ENCODE measurements around the gene ADGRD2.

ADGRD2 gene

GRCh38 chr9:124439086-124439485 is 11.2 kb upstream of the ADGRD2 start:
- no peak for DNase-seq

DNA sequence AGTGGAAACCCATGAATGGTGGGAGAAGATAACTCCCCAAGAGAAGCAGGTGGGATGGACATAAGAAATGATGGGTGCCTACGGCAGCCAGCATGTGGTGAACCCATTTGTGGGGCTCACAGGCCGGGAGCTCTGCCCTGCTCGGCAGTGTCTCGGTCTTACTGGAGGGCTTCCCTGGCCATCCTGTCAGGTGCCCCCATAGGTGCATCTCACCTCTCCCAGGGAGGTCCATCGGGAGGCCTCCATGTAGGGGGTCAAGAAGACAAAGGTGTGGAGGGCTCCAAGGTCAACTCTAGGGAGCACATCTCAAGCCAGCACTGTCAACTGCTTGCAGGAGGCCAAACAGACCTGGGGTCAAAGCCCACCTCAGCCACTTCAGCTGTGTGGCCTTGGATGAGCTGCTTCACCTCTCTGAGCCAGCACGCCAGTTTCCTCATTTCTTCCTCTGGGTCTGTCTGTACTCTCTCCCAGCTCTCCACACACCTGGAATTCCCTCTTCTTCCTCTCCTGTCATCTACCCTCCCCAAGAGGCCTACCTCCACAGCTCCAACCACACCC is 10.5 kb upstream of the ADGRD2 start:
- DNase-seq: no peak

DNA sequence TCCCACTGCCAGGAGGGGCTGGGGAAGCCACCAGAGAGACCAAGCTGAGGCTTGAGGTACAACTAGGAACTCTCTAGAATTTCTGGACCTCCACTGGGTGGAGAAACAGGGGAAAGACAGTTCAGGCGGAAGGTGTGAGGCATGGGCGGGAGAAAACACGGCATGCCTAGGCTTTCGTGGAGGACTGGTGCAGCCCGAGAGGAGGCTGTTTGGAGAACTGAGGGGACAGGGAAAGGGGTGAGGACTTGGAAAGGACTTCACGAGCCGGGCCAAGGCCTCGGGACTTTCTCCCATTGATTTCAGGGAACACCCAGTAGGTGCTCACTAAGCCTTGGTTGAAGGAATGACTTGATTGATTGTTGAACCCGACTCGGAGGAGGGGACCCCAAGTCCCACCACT is 9.5 kb upstream of the ADGRD2 start:
- no peak for DNase-seq

GRCh38 chr9:124441291-124441690 is 9.0 kb upstream of the ADGRD2 start:
- DNase-seq: no peak

GRCh38 chr9:124442379-124442778 is 7.9 kb upstream of the ADGRD2 start:
- no peak for DNase-seq

DNA sequence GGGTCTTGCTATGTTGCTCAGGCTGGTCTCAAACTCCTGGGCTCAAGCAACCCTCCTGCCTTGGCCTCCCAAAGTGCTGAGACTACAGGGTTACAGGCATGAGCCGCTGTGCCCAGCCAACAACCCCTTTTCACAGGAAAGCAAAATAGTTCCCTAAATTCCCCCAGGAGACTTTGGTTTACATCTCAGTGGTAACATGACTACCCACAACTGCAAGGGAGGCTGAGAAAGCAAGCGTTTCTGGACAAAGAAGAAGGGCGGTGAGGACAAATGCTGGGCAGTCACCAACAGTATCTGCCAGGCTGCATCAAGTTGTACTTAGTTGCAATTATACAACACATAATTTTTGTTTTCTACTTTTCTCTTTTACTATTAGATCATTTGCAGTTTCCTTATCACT is 7.4 kb upstream of the ADGRD2 start:
- DNase-seq: no peak

DNA sequence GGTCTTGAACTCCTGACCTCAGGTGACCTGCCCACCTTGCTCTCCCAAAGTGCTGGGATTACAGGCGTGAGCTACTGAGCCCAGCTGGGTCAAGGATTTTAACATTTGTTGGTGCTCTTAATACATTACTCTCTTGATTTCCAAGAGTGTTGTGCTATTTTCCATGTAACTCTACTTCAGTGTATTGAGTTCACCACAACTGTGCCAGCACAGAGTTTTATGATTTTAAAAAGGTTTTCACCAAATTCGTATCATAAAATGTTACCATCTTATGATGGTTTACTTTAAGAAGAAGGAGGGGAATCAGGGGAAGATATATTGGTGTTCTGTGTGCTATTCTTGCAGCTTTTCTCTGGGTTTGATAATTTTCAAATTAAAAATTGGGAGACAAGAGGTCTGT is 6.6 kb upstream of the ADGRD2 start:
- no peak for DNase-seq

DNA sequence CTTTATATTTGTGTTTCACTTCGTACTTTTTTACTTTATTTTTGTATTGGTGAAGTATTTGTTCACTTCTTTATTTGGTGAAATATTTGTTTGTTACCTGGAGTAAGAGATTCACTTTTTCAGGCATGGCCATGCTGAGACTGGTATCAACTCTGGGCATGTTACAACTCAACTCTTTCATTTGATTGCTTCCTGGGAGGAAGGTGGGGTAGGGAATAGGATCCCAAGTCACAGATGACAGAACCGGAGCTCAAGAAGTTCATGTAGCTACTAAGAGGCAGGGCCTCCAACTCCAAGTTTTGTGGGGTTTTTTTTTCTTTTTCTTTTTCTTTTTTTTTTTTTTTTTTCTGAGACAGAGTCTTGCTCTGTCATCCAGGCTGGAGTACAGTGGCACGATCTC is 6.1 kb upstream of the ADGRD2 start:
- no peak for DNase-seq

GRCh38 chr9:124447297-124447661 is 3.0 kb upstream of the ADGRD2 start:
- no peak for DNase-seq

- no peak for DNase-seq
Measured at GRCh38 chr9:124448019-124448418, 2.2 kb upstream of the ADGRD2 start.

GRCh38 chr9:124449381-124450151 is 685 bp upstream of the ADGRD2 start:
- no peak for DNase-seq

GRCh38 chr9:124450931-124451661 is 845 bp downstream of the ADGRD2 start:
- DNase-seq: no peak

DNA sequence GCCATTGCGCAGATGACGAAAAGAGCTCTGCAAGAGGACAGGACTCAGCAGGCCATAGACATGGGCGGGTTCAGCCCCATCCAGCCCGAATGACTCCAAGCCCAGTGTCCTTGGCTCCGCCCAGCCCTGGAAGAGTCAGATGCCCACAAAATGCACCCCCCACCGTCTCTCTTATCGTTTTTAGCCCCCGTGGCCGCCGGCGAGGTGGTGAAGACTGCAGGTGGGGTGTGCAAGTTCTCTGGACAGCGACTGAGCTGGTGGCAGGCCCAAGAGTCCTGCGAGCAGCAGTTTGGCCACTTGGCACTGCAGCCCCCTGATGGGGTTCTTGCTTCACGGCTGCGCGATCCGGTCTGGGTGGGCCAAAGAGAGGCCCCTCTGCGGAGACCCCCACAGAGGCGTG is 2.1 kb downstream of the ADGRD2 start:
- DNase-seq: no peak

GRCh38 chr9:124452841-124453585 is 2.8 kb downstream of the ADGRD2 start:
- no peak for DNase-seq

GRCh38 chr9:124453586-124454191 is 3.4 kb downstream of the ADGRD2 start:
- no peak for DNase-seq

GRCh38 chr9:124454296-124454695 is 4.0 kb downstream of the ADGRD2 start:
- DNase-seq: no peak

DNA sequence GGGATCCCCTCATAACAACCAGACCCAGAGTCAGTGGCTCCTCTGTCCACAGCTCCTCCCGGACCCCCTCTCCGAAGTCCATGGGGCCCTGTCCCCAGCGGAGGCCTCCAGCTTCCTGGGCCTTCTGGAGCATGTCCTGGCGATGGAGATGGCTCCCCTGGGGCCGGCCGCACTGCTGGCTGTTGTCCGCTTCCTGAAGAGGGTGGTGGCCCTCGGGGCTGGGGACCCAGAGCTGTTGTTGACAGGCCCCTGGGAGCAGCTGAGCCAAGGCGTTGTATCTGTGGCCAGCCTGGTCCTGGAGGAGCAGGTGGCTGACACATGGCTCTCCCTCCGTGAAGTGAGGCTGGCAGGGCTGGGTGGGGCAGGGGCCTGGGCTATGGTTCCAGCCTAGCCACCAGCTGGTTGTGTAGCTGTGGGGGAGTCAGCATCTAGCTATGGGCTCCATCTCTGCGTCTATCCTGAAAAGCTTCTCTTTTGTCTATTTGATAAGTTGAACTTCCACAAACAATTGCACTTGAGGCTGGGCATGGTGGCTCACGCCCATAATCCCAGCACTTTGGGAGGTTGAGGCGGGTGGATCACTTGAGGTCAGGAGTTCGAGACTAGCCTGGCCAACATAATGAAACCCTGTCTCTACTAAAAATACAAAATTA is 4.7 kb downstream of the ADGRD2 start:
- no peak for DNase-seq

DNA sequence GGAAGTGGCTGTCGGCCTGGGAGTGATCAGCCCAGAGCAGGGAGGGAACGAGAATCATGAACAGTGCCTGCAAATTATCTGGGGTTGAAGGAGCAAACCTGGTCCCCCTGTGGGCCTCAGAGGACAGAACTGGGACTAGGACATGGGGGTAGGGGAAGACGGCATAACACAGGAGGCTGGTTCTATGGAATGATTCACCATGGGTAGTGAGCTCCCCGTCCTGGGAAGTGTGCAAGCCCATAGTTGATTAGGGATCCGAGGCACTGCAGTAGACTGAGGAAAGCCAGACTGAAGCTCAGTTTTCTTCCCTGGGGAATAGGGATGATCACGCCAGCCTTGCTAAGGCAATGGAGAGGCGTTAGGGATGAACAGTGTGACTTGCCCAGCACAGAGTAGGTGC is 5.6 kb downstream of the ADGRD2 start:
- DNase-seq: no peak

DNA sequence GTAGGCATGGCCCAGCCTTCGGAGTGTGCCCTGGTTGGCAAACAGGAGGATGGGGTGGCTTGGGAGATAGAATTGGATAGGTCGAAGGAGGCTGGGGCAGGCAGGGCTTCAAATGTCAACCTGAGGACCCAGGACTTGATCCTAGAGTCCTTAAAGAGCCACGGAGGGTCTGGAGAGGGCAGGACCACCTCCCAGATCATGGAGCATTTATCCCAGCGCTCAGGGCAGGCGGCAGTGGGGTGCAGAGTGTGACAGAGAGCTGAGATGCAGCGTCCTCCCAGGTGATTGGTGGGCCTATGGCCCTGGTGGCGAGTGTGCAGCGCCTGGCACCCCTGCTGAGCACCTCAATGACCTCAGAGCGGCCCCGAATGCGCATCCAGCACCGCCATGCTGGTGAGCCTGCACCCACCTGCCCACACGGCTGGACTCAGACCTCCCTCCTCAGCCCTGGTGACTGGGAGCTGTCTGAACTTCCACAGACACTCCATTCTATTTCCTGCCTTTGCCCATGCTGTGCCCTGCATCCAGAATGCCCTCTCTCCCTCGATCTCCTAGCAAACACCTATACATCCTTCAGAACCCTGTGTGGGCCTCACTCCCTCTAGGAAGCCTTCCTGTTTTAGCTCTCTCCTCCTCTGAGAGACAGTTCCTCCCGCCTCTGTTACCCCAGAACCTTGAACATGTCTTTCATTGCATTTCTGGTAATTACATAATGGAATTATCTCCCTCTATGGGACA is 6.3 kb downstream of the ADGRD2 start:
- DNase-seq: no peak

- DNase-seq: no peak
Measured at GRCh38 chr9:124457079-124457886, 7.0 kb downstream of the ADGRD2 start.

DNA sequence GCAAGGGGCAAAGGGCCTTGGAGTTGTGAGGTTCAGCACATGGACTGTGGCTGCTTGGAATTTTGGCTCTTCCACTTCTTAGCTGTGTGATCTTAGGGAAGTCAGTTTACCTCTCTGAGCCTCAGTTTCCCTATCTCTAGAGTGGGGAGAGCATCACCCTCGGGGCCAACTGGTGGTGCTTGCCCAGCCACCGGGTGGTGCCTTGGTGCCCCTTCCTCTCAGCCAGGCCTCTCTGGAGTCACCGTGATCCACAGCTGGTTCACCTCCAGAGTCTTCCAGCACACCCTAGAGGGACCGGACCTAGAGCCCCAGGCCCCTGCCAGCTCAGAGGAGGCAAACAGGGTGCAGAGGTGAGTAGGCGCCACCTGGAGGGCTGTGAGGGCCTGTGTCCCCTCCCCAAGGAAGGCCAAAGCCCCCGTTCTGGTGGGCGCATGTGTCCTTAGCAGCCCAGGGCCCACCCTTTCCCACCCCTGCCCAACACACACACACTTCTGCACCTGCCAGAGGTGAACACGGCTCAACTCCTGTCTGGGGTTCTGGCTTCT is 7.7 kb downstream of the ADGRD2 start:
- DNase-seq: no peak
